Stimulated activated effector memory CD8-positive, alpha-beta T cell treated with anti-CD3 and anti-CD28 coated beads, Interleukin-12 subunit alpha, Interleukin-12 subunit beta, amount 100 ng/mL, for 72 hours (primary cell): Measurements from ENCODE around the gene GPR151.
"Not testable (repeated sequence)": the region's sequence is repeated elsewhere in the genome, so short reads cannot be mapped to it uniquely, and the experiment has no call there.

Experiments used
- ATAC-seq: fragments of 150-1000 bp; cut with Tn5 transposase; 2 replicates; pipeline ENCODE4 v1.10.0; 2021
- DNase-seq, 2 donors: peaks; one replicate each; pipeline ENCODE4 v3.0.0; 2021 to 2022; ENCODE audit warnings: low spot score in 2 of 2
- H3K27ac Mint-ChIP-seq: one replicate; pipeline ENCODE4 v1.8.0; 2022; ENCODE audit warnings: mild to moderate bottlenecking, mixed read lengths
- H3K36me3 Mint-ChIP-seq: one replicate; pipeline ENCODE4 v1.8.0; 2022; ENCODE audit warnings: mild to moderate bottlenecking, mixed read lengths
- H3K4me1 Mint-ChIP-seq: one replicate; pipeline ENCODE4 v1.8.0; 2022; ENCODE audit warnings: mixed read lengths
- H3K4me3 Mint-ChIP-seq: one replicate; pipeline ENCODE4 v1.8.0; 2022; ENCODE audit warnings: mild to moderate bottlenecking, mixed read lengths
- H3K9me3 Mint-ChIP-seq: one replicate; pipeline ENCODE4 v1.8.0; 2022; ENCODE audit warnings: mixed read lengths

Gene GPR151

GRCh38 chr5:146516151-146516475, at the start of gene GPR151:
Gene GPR151 (minus strand): TSS chr5:146516190. CDS start chr5:146516113, 77 bp downstream.
- Mint-ChIP-seq H3K36me3 (peaks cover 18% of the 10 kb centered on the region), H3K27ac (no peak within 1 kb of the TSS), H3K4me3 (no peak within 1 kb of the TSS), H3K9me3 (no peaks in the 10 kb centered on the region), H3K4me1 (peaks cover 7% of the 10 kb centered on the region)
- ATAC-seq: no peak
- DNase-seq: no peak

- no peak overlapping the region for H3K4me3 Mint-ChIP-seq
- ATAC-seq (no peak), DNase-seq (no peak)
- no peaks in the 10 kb centered on the region for H3K4me1 Mint-ChIP-seq
- H3K27ac Mint-ChIP-seq: no peak overlapping the region
- H3K36me3 Mint-ChIP-seq: no peaks in the 10 kb centered on the region
- H3K9me3 Mint-ChIP-seq: no peaks in the 10 kb centered on the region
Observed at GRCh38 chr5:146564007-146564762, 48.2 kb upstream of the GPR151 start.

- ATAC-seq: no peak
- no peaks in the 10 kb centered on the region for H3K4me1 Mint-ChIP-seq
- H3K9me3 Mint-ChIP-seq: no peaks in the 10 kb centered on the region
- no peak overlapping the region for H3K27ac Mint-ChIP-seq
- DNase-seq: no peak
- no peaks in the 10 kb centered on the region for H3K36me3 Mint-ChIP-seq
- no peak overlapping the region for H3K4me3 Mint-ChIP-seq
Observed at GRCh38 chr5:146562461-146562860, 46.5 kb upstream of the GPR151 start.

GRCh38 chr5:146561711-146562110, 45.7 kb upstream of the GPR151 start:
- DNase-seq (no peak), ATAC-seq (no peak)
- H3K27ac Mint-ChIP-seq: no peak overlapping the region
- no peak overlapping the region for H3K4me3 Mint-ChIP-seq
- no peaks in the 10 kb centered on the region for H3K4me1 Mint-ChIP-seq
- H3K9me3 Mint-ChIP-seq: no peaks in the 10 kb centered on the region
- H3K36me3 Mint-ChIP-seq: no peaks in the 10 kb centered on the region

GRCh38 chr5:146560205-146560812, 44.3 kb upstream of the GPR151 start:
- Mint-ChIP-seq H3K9me3 (no peaks in the 10 kb centered on the region), H3K36me3 (no peaks in the 10 kb centered on the region), H3K27ac (no peak overlapping the region), H3K4me1 (no peaks in the 10 kb centered on the region), H3K4me3 (no peak overlapping the region)
- no peak for ATAC-seq
- DNase-seq: no peak

- not testable (repeated sequence) for ATAC-seq, H3K4me1 Mint-ChIP-seq, H3K4me3 Mint-ChIP-seq, H3K36me3 Mint-ChIP-seq, H3K27ac Mint-ChIP-seq, DNase-seq, H3K9me3 Mint-ChIP-seq
Observed at GRCh38 chr5:146556884-146557283, 40.9 kb upstream of the GPR151 start.

- DNase-seq: no peak
- Mint-ChIP-seq H3K9me3 (no peaks in the 10 kb centered on the region), H3K36me3 (no peaks in the 10 kb centered on the region), H3K4me3 (no peak overlapping the region), H3K27ac (no peak overlapping the region), H3K4me1 (no peaks in the 10 kb centered on the region)
- no peak for ATAC-seq
Observed at GRCh38 chr5:146553446-146553845, 37.5 kb upstream of the GPR151 start.

- Mint-ChIP-seq H3K9me3 (no peaks in the 10 kb centered on the region), H3K4me3 (no peak overlapping the region), H3K4me1 (no peaks in the 10 kb centered on the region), H3K27ac (no peak overlapping the region), H3K36me3 (no peaks in the 10 kb centered on the region)
- no peak for ATAC-seq
- no peak for DNase-seq
Observed at GRCh38 chr5:146549615-146550014, 33.6 kb upstream of the GPR151 start.

- H3K9me3 Mint-ChIP-seq: no peaks in the 10 kb centered on the region
- no peaks in the 10 kb centered on the region for H3K4me1 Mint-ChIP-seq
- no peaks in the 10 kb centered on the region for H3K36me3 Mint-ChIP-seq
- DNase-seq: no peak
- no peak overlapping the region for H3K4me3 Mint-ChIP-seq
- ATAC-seq: peak; percentile 24
- H3K27ac Mint-ChIP-seq: no peak overlapping the region
Observed at GRCh38 chr5:146548781-146549449, 32.9 kb upstream of the GPR151 start.

- ATAC-seq: no peak
- Mint-ChIP-seq H3K4me1 (no peaks in the 10 kb centered on the region), H3K36me3 (no peaks in the 10 kb centered on the region), H3K27ac (no peak overlapping the region), H3K9me3 (no peaks in the 10 kb centered on the region), H3K4me3 (no peak overlapping the region)
- DNase-seq: no peak
Observed at GRCh38 chr5:146544232-146544631, 28.2 kb upstream of the GPR151 start.

- Mint-ChIP-seq H3K4me3 (no peak overlapping the region), H3K4me1 (no peaks in the 10 kb centered on the region), H3K9me3 (no peaks in the 10 kb centered on the region), H3K36me3 (no peaks in the 10 kb centered on the region), H3K27ac (no peak overlapping the region)
- peak; percentile 55 to 86 for DNase-seq
- ATAC-seq: peak; percentile 80
Observed at GRCh38 chr5:146541958-146542849, 26.2 kb upstream of the GPR151 start.

- H3K36me3 Mint-ChIP-seq: no peaks in the 10 kb centered on the region
- no peak overlapping the region for H3K4me3 Mint-ChIP-seq
- H3K4me1 Mint-ChIP-seq: no peaks in the 10 kb centered on the region
- H3K27ac Mint-ChIP-seq: no peak overlapping the region
- DNase-seq (no peak), ATAC-seq (no peak)
- H3K9me3 Mint-ChIP-seq: no peaks in the 10 kb centered on the region
Observed at GRCh38 chr5:146540414-146540813, 24.4 kb upstream of the GPR151 start.

GRCh38 chr5:146539973-146540372, 24.0 kb upstream of the GPR151 start:
- Mint-ChIP-seq H3K27ac (no peak overlapping the region), H3K4me1 (no peaks in the 10 kb centered on the region), H3K9me3 (no peaks in the 10 kb centered on the region), H3K4me3 (no peak overlapping the region), H3K36me3 (no peaks in the 10 kb centered on the region)
- DNase-seq (no peak), ATAC-seq (no peak)

- no peak for ATAC-seq
- Mint-ChIP-seq H3K4me3 (no peak overlapping the region), H3K9me3 (no peaks in the 10 kb centered on the region), H3K4me1 (peaks cover 2% of the 10 kb centered on the region), H3K36me3 (no peaks in the 10 kb centered on the region), H3K27ac (no peak overlapping the region)
- no peak for DNase-seq
Observed at GRCh38 chr5:146538432-146538831, 22.4 kb upstream of the GPR151 start.

- ATAC-seq: no peak
- no peak overlapping the region for H3K4me3 Mint-ChIP-seq
- H3K4me1 Mint-ChIP-seq: peaks cover 6% of the 10 kb centered on the region
- no peak overlapping the region for H3K27ac Mint-ChIP-seq
- H3K36me3 Mint-ChIP-seq: no peaks in the 10 kb centered on the region
- no peaks in the 10 kb centered on the region for H3K9me3 Mint-ChIP-seq
- no peak for DNase-seq
Observed at GRCh38 chr5:146533882-146534281, 17.9 kb upstream of the GPR151 start.
